Measurements from ENCODE around the gene IL4I1.

IL4I1 gene

DNA sequence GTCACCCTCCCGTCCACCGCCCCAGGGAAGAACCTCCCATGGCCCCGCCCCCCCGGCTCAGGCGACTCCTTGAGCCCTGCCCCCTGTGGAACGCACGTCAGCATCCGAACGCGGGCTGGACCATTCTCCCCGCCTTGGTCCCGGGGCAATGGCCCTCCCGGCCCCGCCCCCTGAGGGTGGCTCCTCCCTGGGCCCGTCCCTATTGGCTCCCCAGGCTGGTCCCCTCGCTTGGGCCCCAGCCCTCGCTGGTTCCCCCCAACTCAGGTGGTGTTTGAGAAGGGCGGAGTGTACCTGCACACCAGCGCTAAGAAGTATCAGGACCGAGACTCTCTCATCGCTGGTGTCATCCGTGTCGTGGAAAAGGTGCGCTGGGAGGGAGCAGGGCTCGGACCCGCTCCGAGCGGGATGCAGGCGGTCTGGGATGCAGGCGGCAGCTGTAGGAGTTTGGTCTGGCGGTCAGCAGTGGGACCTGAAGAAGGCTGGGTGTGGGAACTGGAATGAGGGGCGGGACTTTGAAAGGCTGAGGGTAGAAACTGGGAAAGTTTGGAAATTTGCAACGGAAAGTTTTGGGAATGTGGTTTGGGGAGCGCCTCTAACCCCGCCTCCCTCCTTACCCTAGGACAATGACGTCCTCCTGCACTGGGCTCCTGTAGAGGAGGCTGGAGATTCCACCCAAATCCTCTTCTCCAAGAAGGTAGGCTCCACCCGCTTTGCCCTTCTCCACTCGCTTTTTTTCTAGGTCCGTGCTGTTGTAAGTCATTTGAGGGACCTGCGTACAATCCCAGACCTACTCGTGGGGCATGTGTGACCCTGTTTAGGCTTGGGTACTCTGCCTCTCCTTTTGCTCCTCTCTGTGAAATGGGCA is 18.6 kb downstream of the IL4I1 start:
- peak; percentile 99 for DNase-seq

DNA sequence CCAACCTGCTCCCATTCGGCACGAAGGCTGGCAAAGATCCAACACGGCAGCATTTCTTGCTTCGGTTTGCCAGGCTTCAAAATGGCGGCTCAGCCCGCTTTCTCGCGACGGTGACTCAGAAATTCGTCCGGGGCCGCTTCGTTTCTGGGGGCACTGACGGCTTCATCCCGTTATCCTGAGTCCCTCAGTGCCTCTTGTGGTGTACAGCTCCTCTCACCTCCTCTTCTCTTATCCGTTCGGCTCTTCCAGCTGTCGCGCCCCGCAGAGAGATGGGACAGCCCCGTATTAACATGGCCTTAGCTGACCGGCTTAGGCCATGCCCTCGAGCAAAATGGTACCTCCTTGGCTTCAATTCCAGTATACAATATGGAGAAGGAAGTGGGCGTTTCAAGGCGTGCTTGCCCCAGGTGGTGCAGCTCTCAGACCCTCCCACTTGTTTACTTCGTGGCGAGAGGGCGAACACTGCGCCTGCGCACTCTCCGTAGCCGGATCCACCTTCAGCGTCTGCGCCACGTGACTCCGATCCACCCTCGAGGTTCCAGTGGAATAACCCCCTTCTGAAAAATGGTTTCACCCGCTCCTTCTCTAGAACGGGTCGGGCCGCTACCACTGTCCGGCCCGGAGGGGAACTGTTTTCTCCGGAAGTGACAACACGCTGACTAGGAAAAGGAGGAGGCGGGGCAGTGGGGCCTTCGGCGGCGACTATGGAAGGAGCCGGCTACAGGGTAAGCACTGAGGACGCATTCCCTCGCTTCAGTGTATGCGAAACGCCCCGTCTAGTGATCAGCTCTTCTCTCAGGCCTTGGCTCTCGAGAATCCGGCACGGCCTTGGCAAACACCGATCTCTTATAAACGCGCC is 19.4 kb downstream of the IL4I1 start, which contains the start of the genes AKT1S1 and TBC1D17:
TSS of gene AKT1S1 (minus strand) at position 336 of the 859 bp plus-strand sequence. CDS start 4,060 bp downstream, outside the sequence.
TSS of gene TBC1D17 (plus strand) at position 683 of the 859 bp plus-strand sequence. CDS start at position 705, 22 bp downstream.
- peak; percentile 100 for DNase-seq

DNA sequence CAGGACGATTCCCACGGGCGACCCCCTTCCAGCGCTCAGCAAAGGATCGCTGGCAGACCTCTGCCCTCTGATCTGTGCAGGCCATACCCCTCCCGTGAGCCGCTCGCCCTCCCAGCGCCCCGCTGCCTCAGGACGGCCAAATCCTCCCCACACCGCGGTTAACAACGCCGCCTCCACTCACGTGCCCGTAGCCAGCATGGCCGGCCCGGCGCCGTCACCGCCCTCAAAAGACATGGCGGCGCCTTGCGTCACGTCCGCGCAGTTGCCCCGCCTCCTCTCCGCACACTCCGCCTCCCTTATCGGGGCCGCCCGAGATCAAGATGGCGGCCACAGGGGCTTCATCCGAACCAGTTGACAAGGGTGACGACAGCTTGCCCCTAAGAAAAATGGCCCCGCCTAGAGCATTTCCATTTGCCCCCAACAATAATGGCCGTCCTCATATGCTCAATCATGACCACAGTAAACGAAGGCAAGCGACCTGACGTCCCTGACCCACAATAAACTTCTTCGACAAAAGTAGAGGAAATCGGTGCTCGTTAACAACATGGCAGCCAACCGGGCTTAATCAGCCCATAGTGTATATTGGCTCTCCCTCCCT is 20.2 kb downstream of the IL4I1 start:
- DNase-seq, result peak; percentile 100

DNA sequence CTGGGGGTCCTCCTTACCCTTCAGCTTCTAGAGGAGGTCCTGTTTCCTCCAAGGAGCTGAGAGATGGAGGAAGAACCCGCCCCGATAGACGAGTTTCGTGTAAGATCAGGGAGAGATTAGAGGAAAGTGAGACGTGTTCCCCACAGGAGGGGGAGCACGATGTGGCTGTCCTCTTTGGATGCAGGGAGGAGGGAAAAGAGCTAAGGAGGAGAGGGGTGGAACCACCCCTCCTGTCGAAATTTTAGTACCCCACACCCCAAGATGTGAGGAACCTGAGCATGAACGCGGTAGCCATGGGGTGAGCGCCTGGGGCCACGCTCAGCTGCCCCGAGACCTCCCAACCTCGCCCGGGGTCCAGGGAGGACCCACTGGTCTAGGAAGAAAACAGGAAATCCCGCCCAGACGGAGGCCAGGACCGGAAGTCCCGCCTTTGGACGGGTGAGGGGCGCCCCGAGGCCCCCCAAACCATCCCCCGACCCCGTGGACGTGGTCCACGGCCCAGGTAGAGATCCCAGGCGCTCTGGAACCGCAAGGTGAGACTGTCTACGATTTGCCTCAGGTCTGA is 20.7 kb downstream of the IL4I1 start:
- peak; percentile 88 for DNase-seq

DNA sequence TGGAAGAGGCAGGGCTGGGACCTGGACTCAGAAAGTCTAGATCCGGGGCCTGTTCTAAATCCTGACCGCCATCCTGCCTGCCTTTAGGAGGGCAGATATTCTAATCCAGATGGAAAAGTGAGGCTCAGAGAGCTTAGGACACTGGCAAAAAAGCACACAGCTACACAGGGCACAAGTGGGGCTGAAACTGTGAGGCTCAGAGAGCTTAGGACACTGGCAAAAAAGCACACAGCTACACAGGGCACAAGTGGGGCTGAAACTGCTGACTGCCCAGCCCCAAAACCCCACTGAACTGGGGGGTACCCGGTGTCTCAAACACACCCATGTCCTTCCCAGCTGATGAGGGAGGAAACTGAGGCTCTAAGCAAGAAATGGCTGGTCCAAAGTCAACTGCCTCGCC is 21.5 kb downstream of the IL4I1 start:
- DNase-seq, result no peak

DNA sequence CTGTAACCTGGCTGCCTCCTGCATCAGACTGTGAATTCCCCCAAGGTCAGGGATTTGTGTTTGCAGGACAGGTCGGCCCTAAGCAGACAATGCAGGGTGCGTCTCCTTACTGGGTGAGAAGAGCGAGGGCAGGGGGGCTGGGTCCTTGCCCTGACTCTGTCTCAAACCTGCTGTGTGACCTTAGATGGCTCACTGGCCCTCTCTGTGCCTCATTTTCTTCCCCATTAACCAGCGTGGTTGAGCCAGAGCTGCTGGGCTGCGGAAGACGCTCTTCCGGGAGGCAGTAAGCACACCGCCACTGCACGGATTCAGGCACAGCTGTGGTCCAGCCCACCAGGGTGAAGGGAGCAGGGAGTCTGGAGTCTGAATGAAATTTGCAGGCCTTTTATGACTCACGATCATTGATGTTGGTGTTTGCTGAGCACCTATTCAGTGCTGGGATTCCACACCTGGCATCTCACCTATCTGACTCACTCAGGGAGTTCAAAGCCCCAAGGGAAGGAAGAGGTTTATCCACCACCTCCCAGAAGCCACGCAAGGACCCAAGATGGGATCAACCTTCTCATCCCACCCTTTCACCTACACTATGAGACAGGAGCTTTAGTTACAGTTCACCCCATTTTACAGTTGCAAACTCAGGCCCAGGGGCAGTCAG is 22.1 kb downstream of the IL4I1 start:
- no peak for DNase-seq

DNA sequence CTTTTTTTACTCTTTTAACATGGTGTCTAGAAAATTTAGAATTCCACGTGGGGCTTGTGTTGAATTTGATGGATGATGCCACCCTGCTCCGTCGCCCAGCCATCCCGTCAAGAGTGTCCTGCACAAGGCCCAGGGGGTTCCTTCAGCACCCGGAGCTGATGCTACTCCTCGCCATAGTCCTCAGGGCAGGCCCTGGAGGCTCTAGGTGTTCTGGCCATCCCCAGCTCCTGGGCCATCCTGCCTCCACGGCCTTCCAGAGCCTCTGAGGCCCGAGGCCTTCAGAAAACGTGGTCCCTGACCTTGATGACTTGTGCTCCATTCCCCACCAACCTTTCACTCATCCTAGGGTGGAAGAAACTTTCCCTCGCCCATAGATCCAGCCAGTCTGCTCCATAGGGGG is 22.9 kb downstream of the IL4I1 start:
- no peak for DNase-seq

DNA sequence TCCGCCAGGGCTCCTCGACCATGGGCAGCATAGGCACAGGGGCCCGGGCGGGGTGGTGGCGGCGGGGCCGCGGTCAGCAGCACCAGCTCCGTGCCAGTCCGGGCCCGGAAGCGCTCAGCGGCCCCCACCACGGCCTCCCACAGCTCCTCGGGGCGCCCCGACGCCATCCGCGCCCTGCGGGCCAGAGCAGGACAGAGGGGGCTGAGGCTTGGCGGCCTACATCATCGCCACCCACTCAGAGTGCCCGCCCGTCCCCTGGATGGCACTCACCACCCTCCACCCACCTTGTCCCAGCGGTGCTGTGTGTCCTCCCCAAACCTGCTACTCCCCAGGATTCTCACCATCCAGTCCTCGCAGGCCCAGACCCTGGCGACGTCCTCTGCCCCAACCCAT is 23.6 kb downstream of the IL4I1 start:
- DNase-seq, result no peak

DNA sequence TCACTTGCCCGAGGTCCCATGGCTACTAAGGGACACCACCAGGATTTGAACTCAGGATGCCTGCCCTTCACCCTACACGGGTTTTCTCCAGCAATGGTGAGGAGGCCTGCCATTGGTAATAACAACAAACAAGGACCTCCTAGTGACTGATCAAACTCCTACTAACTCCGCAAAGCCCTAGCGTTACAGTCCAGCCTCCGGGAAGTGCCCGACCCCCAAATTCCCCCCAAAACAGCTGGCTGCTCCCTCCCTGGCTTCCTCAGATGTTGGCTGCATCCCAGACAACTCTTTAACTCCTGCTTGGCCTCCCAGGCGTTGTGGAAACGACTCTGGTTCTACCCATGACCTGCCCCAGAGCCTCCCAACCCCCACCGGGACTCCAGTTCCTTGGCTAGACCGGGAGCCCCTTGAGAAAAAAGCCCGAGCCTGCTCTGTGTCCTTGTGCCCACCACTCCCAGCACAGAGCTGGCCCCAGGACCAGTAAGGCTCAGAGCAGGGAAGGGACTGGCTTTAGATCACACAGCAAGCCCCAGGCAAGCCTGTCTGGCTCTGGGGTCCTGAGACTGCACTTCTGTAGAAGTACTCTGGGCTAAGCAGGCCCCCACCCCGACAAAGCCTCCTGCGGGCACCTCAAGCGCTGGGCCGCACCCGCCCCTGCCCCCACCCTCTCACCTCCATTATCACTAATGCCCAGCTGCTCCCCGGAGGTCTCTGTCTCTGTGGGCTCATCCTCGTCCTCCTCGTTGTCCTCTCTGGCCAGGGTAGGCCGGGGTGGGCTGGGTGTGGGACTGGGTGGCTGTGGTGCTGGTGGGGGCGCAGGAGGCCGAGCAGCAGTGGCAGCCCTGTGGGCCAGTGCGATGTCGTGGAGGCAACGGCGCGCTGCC is 24.2 kb downstream of the IL4I1 start:
- no peak for DNase-seq

DNA sequence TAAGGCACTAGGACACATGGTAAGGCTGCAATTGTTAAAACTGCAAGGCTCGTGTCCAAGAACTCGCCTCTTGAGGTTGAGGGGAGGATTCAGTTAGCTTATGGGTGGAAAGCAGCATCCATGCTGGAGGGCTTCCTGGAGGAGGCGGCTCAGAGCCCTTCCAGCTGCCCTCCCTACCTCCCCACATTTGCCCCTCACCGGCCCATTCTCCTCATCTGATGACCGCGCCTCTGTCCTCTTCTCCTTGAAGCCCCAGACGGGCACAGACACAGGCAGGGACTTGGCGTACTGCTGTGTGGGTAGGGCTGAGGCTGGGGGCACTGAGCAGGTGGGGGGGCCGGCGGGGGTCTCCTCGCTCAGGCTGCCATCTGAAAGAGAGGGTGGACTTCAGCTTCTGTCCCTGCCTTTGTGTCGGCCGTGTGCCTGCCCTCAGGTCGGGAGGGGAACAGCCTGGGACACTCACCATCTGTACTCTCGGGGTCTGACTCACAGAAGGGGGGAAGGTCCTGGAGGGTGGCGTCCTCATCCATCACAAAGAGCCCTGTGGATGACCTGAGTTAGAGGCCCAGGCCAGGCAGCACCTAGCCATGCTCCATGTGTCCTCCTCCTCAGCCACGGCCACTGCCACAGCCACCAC is 25.2 kb downstream of the IL4I1 start:
- DNase-seq, result no peak

DNA sequence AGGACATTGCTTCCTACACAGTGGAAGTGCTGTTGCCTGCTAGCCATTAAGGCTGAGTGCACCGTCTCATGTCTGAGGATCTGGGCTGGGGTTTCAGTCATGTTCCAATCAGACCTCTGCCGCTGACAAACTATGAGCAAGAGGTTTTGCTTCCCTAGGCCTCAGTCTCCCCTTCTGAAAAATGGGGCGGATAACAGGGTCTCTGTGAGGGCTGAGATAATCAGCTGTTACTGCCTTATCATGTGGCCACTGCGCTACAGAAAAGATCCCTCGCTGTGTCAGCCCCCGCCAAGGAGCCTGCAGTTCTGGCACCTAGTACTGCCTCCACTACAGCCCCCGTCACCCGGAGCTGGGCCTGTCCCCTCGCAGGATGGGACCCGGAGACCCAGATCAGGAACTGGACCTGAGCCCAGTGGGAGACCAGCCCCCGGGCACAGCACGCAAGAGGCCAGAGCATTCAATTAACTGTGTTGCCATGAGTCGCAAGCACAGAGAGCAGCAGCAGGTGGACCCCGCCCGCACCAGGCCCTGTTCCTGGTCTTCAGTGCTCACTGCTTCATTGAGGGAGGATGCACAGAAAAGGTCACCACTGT is 26.3 kb downstream of the IL4I1 start:
- no peak for DNase-seq

DNA sequence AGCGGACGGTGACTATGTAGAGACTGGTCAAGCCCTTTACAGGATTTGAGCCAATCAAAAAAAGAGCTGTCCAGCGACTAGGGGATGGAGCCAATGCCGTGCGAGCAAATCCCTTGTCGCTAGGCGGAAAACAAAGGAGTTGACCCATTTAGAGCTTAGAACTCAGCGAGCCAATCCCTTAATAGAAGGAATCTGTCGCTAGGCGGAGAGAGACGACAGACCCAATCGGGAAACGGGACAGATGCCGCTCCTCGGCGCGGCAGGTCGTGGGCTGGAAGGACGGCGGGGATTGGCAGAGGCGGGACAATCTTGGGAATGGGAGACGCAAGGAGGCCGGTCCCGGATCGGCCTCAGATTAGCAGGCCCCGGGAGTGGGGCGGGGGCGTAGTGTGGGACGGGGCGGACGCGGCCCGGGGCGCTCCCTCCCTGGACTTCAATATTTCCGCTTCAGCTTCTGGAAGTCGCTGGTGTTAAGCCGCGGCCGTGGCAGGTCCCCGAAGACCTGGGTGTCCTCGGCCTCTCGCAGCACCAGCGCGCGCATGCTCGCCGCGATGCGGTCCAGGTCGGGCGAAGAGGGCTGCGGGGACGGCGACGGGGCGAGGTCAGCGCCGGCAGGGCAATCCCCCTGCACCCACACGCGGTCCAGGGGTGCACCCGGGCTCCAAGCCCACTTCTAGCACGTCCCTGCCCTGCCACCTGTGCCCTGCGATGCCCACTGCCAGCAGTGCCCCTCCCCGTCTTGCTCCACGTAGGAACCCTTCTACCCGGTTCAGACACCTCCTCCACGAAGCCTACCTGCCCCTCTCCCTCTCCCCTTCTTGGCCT is 27.0 kb downstream of the IL4I1 start:
- peak; percentile 100 for DNase-seq

DNA sequence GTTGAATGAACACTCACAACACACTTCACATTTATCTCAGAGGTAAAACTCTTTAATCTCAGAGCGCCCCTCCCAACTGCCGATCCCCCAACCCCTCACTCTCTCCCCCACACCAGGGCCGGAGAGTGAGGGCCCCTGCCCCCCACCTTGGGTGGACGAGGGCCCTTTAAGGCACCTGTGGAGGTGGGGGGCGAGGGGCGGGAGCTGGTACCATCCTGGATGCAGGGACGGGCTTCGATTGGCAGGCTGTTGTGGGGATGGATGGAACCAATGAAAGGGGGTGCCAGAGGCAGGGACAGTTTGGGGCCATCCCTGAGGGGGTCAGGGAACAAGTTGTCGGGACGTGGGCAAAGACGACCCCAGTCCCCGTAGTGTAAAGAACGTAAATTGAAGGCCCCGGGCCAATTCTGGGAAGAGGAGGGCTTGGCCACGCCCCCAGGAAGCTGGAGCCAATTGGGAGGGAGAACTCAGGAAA is 27.6 kb downstream of the IL4I1 start:
- no peak for DNase-seq

DNA sequence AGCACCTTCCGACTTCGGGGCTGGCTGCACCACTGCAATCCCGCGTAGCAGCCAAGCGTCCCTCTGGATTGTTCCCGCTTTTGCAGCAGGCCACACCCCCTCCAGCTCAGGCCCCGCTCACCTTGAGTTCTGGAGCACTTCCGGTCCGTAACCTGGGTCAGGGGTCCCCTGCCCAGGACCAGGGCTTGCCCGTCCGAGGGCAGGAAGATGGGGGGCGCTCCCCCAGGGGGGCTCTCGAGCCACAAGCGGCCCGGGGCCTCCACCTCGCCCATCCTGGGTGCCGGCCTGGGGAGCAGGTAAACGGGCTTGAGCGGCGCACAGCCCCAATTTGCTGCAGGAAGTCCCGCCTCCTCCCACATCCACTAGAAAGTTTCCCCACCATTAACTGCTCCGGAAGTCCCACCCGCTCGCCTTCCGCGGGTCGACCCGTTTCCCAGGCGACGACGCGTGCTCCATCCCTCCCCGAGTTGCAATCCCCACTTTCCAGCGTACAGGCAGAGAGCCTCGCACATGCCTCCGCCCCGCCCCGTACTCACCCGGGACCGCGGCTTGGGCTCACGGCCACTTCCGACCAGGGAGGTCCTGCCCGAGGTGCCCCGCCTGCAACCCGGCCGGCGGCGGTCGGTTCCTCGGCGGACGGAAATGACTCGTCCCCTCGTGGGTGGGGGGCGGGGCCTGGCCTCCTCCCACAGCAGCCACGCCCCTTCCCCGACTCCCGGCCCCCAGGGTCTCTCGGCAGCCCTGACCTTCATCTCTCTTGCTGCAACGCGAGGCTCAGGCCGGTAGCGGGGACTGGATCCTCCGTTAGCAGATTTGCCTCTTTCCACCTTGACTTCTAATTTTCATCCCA is 29.5 kb downstream of the IL4I1 start, which contains the start of gene PNKP:
TSS of gene PNKP (minus strand) at position 644 of the 850 bp plus-strand sequence. CDS start at position 272, 372 bp downstream.
- DNase-seq, result peak; percentile 96

DNA sequence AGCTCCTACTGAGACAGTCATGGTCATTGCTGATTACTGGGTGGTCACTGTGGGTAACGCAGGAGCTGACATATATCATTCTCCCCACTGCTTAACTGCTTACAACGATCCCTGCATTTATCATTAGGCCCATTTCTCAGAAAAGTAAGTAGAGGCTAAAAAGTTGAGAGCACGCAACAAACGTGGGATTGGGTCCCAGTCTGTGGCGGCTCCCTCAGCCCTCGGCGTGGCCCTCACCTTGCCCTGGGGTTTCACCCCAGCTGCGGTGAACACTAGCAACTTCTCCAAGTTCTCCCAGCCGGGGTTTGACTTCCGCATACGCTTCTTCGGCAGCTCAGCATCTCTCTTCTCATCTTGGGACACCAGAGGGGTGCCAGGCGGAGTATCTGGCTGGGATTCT is 31.8 kb downstream of the IL4I1 start:
- DNase-seq, result no peak

DNA sequence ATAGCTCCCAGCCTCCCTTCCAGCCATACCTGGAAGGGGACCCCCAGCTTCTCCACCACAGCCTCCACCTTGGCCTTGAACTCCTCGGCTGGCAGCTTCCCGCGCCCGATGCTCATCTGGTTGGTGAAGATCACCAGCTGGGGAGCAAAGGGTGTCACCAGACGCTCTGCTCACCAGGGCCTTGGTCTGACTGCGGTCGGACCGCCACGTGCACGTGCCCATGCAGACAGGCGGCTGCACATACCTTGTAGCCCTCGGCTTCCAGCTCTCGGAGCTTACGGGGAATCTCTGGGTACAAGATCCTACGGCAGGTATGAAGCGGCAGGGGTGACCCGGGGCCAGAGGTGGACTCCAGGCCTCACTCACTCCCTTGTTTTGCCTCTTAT is 32.8 kb downstream of the IL4I1 start:
- no peak for DNase-seq

DNA sequence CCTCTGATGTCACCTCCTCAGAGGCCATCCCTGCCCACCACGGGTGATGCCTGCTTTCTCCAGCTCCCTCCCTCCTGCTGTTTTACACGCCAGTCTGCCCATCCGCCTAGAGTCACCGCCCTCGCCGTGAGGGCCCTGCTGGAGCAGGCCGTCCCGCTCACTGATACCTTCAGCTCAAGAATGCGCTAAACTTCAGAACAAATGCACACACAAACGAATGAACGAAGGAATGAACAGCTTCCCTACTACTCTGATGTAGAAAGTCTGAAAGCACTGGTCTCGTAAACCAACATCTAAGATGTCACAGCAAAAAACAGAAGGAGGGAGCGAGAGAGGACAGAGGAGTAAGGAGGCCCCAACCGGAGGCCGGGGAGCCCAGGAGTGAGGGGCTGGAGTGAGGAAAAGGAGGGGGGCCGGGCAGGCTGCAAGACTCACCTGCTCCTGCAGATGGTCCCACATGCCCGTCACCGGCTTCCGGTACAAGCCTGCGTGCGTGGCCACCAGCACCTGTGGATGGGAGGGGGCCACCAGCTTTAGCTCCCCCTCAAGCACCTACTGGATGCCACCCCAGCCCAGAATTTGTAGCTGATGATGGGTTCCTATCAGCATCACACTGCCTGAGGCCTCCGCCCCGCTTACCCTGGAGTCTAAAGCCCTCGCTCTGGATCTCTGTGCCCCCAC is 33.3 kb downstream of the IL4I1 start:
- no peak for DNase-seq

Measured in eye (tissue), 1 donor.